ENCODE data around the gene ZCCHC14.

The ZCCHC14 gene

GRCh38 chr16:87358250-87358649, 134.6 kb downstream of the ZCCHC14 start:
- H3K9me3 ChIP-seq (ENCODE audit: low read length), result no peaks in the 10 kb centered on the region
- no peaks in the 10 kb centered on the region for H3K4me1 ChIP-seq (ENCODE audit: insufficient read depth, low read length)
- peaks cover 55% of the 10 kb centered on the region for H3K36me3 ChIP-seq (ENCODE audit: insufficient read depth, low read length)
- H3K27ac ChIP-seq (ENCODE audit: low read depth, low read length), result no peak overlapping the region
- no peaks in the 10 kb centered on the region for H3K27me3 ChIP-seq (ENCODE audit: control insufficient read depth in 1 of 2, insufficient read depth in 2 of 2, low read length in 2 of 2)
- H3K4me3 ChIP-seq (ENCODE audit: low read depth in 1 of 2, low read length in 2 of 2), result no peak overlapping the region
- H3K9ac ChIP-seq (ENCODE audit: low read length), result no peak overlapping the region

DNA sequence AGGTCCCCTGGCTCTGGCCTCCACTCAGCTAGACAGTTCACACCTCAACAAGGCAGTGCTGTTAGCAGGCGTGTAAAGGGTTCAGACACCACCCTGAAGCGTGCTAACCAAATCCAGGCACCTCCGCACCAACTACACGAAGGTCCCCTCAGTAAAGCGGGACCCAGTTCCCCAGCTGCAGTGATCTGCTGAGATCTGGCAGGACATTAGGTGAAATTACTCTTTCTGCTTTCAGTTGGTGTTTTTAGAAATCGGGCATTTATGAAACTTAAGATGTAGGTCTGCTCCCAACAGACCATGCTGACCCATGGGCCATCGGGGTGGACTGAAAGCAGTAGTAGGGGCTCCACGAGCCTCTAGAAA, 136.4 kb downstream of the ZCCHC14 start:
- Histone ChIP-seq H3K9ac (ENCODE audit: low read length) (no peak overlapping the region), H3K4me1 (ENCODE audit: insufficient read depth, low read length) (no peaks in the 10 kb centered on the region), H3K27me3 (ENCODE audit: control insufficient read depth in 1 of 2, insufficient read depth in 2 of 2, low read length in 2 of 2) (no peaks in the 10 kb centered on the region), H3K4me3 (ENCODE audit: low read depth in 1 of 2, low read length in 2 of 2) (no peak overlapping the region), H3K36me3 (ENCODE audit: insufficient read depth, low read length) (peaks cover 54% of the 10 kb centered on the region), H3K9me3 (ENCODE audit: low read length) (no peaks in the 10 kb centered on the region), H3K27ac (ENCODE audit: low read depth, low read length) (no peak overlapping the region)

All from muscle layer of colon (tissue), 2 donors.